GOT3 (cell line): ENCODE data around the gene LSG1.
"Not testable (repeated sequence)": the region's sequence is repeated elsewhere in the genome, so short reads cannot be mapped to it uniquely, and the experiment has no call there.

Experiments used
- DNase-seq: peaks from one replicate; lab custom pipeline; 2025; ENCODE audit warnings: mixed read lengths; lab: John Stamatoyannopoulos, UW

Gene LSG1

DNA sequence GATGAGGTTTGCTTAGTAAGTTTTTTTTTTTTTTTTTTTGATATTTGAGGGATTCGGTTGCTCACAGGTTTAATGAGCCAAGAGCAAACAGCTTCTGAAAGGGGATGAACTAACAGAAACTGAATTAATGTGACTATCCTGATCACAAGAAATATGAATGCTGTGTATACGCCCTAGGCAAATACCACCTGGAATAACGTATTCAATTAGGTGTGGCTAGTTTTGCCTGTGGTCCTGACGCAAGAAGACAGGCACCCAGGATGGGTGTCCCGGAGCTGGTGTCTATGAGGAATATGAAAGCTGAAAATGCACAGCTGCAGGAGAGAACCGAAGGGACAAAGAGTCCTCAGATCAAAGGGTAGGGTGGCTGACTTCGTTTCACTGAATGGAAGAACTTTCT lies 14.6 kb downstream of the LSG1 start:
- no peak for DNase-seq

DNA sequence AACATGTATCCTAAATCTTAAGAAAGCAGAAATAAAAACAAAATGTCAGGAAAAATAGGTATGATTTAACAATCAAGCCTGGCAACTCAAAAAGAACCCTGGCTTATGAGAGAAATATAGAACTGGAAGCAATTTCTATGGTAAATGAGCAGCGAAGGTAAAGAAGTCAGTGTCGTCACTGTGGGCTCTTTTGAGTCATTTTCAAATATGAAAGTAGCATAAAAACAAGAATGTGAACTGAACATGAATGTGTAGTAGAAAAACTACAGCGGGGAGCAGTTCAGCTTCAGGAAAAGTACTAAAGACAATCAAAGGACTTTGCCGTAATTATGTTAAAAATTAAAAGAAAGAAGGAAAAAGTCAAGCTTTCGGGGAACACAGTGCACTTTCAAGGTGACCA lies 17.5 kb downstream of the LSG1 start:
- DNase-seq: no peak

- no peak for DNase-seq
Observed at GRCh38 chr3:194647747-194648146, 24.2 kb downstream of the LSG1 start.

DNA sequence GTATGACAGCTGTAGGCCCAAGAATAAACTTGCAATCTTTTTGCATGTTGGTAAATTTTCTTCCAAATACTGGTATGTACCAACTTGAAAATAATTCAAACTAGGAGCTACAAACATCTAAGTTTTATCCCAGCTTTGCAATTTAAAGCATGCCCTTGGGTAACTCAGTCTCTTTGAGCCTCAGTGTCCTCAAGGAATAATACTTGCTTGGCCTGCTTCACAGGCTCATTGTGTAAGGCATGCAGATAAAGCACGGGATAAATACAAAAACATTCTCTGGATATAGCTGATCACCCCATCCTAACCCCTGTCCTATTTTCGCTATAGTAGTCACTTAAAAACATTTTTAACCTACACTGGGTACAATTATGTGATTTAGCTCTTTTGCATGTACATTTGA lies 29.2 kb downstream of the LSG1 start:
- no peak for DNase-seq

GRCh38 chr3:194640829-194641228 lies 31.2 kb downstream of the LSG1 start:
- DNase-seq: no peak

GRCh38 chr3:194638991-194639605 lies 32.9 kb downstream of the LSG1 start:
- DNase-seq: no peak

- no peak for DNase-seq
Observed at GRCh38 chr3:194637541-194638400, 34.2 kb downstream of the LSG1 start.

DNA sequence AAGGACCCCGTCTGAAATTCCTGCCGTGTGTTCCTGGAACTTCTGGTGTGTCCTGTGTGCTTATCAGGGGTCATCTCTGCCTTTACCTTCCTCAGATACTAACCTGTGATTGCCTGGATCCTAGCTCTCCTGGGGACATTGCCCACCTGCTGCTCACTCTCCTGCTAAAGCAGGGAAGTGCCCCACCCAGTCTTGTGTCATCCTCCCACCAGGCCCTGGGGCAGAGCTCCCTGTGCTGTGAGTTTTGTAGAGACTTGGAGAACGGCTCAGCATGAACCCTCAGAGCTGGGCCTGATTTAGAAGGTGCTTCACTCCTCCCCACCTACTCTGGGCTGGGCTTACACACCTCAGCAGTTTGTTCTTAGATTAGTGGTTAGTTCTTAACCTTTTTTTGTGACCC lies 34.9 kb downstream of the LSG1 start:
- no peak for DNase-seq

GRCh38 chr3:194633349-194634004 lies 38.5 kb downstream of the LSG1 start, which contains the start of gene TMEM44:
Gene TMEM44 (minus strand): TSS chr3:194633419. CDS start chr3:194633215, 204 bp downstream.
- peak; percentile 59 for DNase-seq

DNA sequence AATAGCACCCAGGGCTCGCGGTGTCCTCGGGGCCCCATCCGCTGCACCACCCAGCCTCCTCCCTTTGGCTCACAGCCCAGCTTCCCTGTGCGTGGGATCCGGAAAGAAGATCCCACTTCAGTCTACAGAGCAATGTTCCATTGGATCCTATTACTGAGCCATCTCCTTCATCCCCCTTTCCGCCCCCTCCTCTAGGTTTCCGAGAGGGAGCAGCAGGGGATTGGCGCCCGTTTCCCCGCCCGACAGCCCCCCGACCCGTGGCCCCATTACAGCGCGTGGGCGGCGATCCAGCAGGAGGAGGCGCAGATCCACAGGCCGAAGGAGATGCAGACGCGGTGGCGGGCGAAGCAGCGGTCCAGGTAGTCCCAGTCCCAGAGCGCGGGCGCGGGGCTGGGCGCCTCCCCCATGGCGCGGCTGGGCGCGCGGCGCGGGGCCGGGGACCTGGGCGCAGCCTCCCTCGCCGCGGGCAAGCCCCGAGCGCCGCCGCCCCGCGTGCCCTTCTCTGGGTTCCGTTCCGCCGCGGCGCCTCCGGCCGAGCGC lies 39.1 kb downstream of the LSG1 start:
- DNase-seq: no peak

- DNase-seq: no peak
Observed at GRCh38 chr3:194632226-194632808, 39.7 kb downstream of the LSG1 start.

- no peak for DNase-seq
Observed at GRCh38 chr3:194631696-194632095, 40.3 kb downstream of the LSG1 start.

- not testable (repeated sequence) for DNase-seq
Observed at GRCh38 chr3:194630681-194631080, 41.3 kb downstream of the LSG1 start.

GRCh38 chr3:194624956-194625355 lies 47.0 kb downstream of the LSG1 start:
- no peak for DNase-seq

- DNase-seq: no peak
Observed at GRCh38 chr3:194623449-194624290, 48.3 kb downstream of the LSG1 start.

DNA sequence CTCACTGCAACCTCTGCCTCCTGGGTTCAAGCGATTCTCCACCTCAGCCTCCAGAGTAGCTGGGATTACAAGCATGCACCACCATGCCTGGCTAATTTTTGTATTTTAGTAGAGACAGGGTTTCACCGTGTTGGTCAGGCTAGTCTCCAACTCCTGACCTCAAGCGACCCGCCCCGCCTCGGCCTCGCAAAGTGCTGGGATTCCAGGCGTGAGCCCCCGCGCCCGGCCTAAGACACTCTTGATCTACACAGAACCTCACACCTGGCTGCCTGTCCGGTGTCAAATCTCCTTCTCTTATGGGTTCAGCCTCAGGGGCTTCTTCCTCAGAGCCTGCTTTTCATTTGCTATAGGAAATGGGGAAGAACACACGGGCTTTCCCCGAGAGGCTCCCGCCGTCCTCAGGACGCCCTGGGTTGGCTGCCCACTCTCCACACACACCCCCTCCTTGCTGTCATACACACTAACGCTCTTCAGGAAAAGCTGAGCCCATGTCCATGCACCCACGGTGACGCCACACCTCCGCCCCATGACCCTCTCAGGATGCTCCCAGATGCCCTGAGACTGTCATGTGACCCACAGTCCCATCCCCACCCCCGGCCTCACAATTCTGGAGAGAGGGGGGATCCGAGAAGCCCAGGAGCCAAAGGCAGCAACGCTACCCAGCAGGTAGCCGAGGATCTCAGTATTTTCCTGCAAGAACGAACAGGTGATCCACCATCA lies 49.2 kb downstream of the LSG1 start:
- no peak for DNase-seq

DNA sequence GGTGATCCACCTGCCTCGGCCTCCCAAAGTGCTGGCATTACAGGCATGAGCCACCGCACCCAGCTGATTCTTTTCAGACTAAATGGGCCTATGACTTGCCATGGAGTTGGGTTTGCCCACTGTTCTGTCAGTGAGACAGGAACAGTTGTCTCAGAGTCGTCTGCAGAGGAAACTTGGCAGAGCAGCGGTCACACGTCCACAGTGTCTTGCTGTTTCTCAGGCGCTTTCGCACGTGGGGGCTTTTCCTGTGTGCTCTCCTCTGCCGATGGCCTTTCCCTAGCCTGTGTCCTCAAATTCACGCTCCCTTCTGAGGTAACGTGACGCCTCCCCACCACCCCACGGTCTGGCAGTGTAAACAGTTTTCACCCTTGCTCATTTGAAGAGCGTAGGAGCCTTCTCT lies 50.0 kb downstream of the LSG1 start:
- DNase-seq: no peak

DNA sequence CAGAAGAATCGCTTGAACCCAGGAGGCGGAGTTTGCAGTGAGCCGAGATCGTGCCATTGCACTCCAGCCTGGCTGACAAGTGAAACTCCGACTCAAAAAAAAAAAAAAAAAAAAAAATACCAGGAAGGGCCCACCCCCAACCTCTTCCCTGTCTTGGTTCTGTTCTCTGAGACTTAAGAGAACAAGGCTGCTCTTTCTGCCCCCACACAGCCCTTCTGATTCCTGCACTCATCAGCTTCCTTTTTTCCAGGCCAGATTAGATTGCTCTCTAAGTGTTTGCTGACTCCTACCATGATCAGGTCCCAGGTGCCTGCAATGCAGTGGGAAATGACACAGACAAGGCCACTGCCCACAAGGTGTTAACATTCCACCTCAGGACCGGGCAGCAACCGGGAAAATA lies 51.8 kb downstream of the LSG1 start:
- no peak for DNase-seq

DNA sequence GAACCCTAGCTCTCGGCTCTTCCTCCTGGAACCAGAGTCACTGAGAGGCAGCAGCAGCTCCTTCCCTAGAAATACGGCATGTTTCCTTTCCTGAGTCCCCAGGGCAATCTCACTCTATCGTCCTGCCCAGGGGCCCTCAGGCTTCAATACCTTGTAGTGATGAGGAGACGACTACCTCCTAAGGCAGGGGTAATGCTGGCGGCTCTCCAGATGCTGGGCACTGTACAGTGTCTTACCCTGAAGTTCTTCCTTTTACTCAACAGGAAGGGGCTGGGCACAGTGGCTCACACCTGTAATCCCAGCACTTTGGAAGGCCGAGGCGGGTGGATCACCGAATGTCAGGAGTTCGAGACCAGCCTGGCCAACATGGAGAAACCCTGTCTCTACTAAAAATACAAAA lies 52.2 kb downstream of the LSG1 start:
- no peak for DNase-seq

GRCh38 chr3:194618858-194619608 lies 53.0 kb downstream of the LSG1 start:
- no peak for DNase-seq
